ENCODE results near the gene NADK2. TPM values are rescaled to one million over a fixed set of nuclear protein-coding genes. Genes with fewer than 3 reads are reported as not detected.

The NADK2 gene
- total RNA-seq, 1 donor from 2014 or later: 20.7 TPM

GRCh38 chr5:36267905-36268304 lies 26.2 kb upstream of the NADK2 start:
- Histone ChIP-seq H3K27me3 (ENCODE audit: insufficient read depth, low read length) (no peaks in the 10 kb centered on the region), H3K4me1 (ENCODE audit: insufficient read depth, low read length) (no peaks in the 10 kb centered on the region), H3K9me3 (ENCODE audit: insufficient read depth, low read depth, low read length) (no peaks in the 10 kb centered on the region), H3K36me3 (ENCODE audit: insufficient read depth, low read length) (no peaks in the 10 kb centered on the region), H3K9ac (ENCODE audit: low read length) (no peak overlapping the region), H4K20me1 (ENCODE audit: insufficient read depth, low read length) (no peaks in the 10 kb centered on the region), H3K4me2 (ENCODE audit: low read length) (no peak overlapping the region), H3K4me3 (ENCODE audit: insufficient read depth, low read depth, low read length) (no peak overlapping the region), H3K79me2 (ENCODE audit: insufficient read depth, low read length) (no peaks in the 10 kb centered on the region), H2AFZ (ENCODE audit: low read depth, low read length) (no peak overlapping the region), H3K27ac (ENCODE audit: low read depth, low read length) (no peak overlapping the region)
- Mint-ChIP-seq H3K36me3 (ENCODE audit: low read depth, unreplicated experiment) (no peaks in the 10 kb centered on the region), H3K4me3 (ENCODE audit: unreplicated experiment) (no peak overlapping the region), H3K9me3 (ENCODE audit: unreplicated experiment) (no peaks in the 10 kb centered on the region), H3K4me1 (ENCODE audit: low read depth, unreplicated experiment) (no peaks in the 10 kb centered on the region), H3K27ac (ENCODE audit: unreplicated experiment) (no peak overlapping the region), H3K27me3 (ENCODE audit: low read depth, unreplicated experiment) (no peaks in the 10 kb centered on the region)
- DNase-seq (ENCODE audit: low read depth) (no peak), FAIRE-seq (no peak)
- TF ChIP-seq CTCF (IDR thresholded peaks at IDR 0.05; ENCODE audit: insufficient read depth, low read depth, low read length): no peak
- no peak for TF ChIP-seq EZH2 (IDR thresholded peaks at IDR 0.05; ENCODE audit: insufficient read depth, low read length)

- H3K4me3 ChIP-seq (ENCODE audit: insufficient read depth, low read depth, low read length): no peak overlapping the region
- H3K9ac ChIP-seq (ENCODE audit: low read length): no peak overlapping the region
- no peaks in the 10 kb centered on the region for H3K79me2 ChIP-seq (ENCODE audit: insufficient read depth, low read length)
- no peaks in the 10 kb centered on the region for H3K36me3 Mint-ChIP-seq (ENCODE audit: low read depth, unreplicated experiment)
- no peaks in the 10 kb centered on the region for H3K36me3 ChIP-seq (ENCODE audit: insufficient read depth, low read length)
- TF ChIP-seq CTCF (IDR thresholded peaks at IDR 0.05; ENCODE audit: insufficient read depth, low read depth, low read length) (no peak), EZH2 (IDR thresholded peaks at IDR 0.05; ENCODE audit: insufficient read depth, low read length) (no peak)
- no peak overlapping the region for H3K4me3 Mint-ChIP-seq (ENCODE audit: unreplicated experiment)
- FAIRE-seq: no peak
- H3K9me3 Mint-ChIP-seq (ENCODE audit: unreplicated experiment): no peaks in the 10 kb centered on the region
- H2AFZ ChIP-seq (ENCODE audit: low read depth, low read length): no peak overlapping the region
- no peaks in the 10 kb centered on the region for H4K20me1 ChIP-seq (ENCODE audit: insufficient read depth, low read length)
- no peak overlapping the region for H3K27ac Mint-ChIP-seq (ENCODE audit: unreplicated experiment)
- H3K4me2 ChIP-seq (ENCODE audit: low read length): no peak overlapping the region
- no peak overlapping the region for H3K27ac ChIP-seq (ENCODE audit: low read depth, low read length)
- no peaks in the 10 kb centered on the region for H3K4me1 Mint-ChIP-seq (ENCODE audit: low read depth, unreplicated experiment)
- no peaks in the 10 kb centered on the region for H3K27me3 ChIP-seq (ENCODE audit: insufficient read depth, low read length)
- H3K4me1 ChIP-seq (ENCODE audit: insufficient read depth, low read length): no peaks in the 10 kb centered on the region
- no peaks in the 10 kb centered on the region for H3K9me3 ChIP-seq (ENCODE audit: insufficient read depth, low read depth, low read length)
- no peak for DNase-seq (ENCODE audit: low read depth)
- no peaks in the 10 kb centered on the region for H3K27me3 Mint-ChIP-seq (ENCODE audit: low read depth, unreplicated experiment)
Observed at GRCh38 chr5:36264202-36264760, 22.6 kb upstream of the NADK2 start.

- Histone ChIP-seq H3K4me1 (ENCODE audit: insufficient read depth, low read length) (no peaks in the 10 kb centered on the region), H3K4me2 (ENCODE audit: low read length) (no peak overlapping the region), H3K36me3 (ENCODE audit: insufficient read depth, low read length) (no peaks in the 10 kb centered on the region), H3K27ac (ENCODE audit: low read depth, low read length) (no peak overlapping the region), H3K4me3 (ENCODE audit: insufficient read depth, low read depth, low read length) (no peak overlapping the region), H3K79me2 (ENCODE audit: insufficient read depth, low read length) (no peaks in the 10 kb centered on the region), H4K20me1 (ENCODE audit: insufficient read depth, low read length) (no peaks in the 10 kb centered on the region), H3K9me3 (ENCODE audit: insufficient read depth, low read depth, low read length) (no peaks in the 10 kb centered on the region), H3K9ac (ENCODE audit: low read length) (no peak overlapping the region), H3K27me3 (ENCODE audit: insufficient read depth, low read length) (no peaks in the 10 kb centered on the region), H2AFZ (ENCODE audit: low read depth, low read length) (no peak overlapping the region)
- Mint-ChIP-seq H3K9me3 (ENCODE audit: unreplicated experiment) (no peaks in the 10 kb centered on the region), H3K4me1 (ENCODE audit: low read depth, unreplicated experiment) (no peaks in the 10 kb centered on the region), H3K27ac (ENCODE audit: unreplicated experiment) (no peak overlapping the region), H3K27me3 (ENCODE audit: low read depth, unreplicated experiment) (no peaks in the 10 kb centered on the region), H3K4me3 (ENCODE audit: unreplicated experiment) (no peak overlapping the region), H3K36me3 (ENCODE audit: low read depth, unreplicated experiment) (no peaks in the 10 kb centered on the region)
- DNase-seq (ENCODE audit: low read depth): no peak
- TF ChIP-seq EZH2 (IDR thresholded peaks at IDR 0.05; ENCODE audit: insufficient read depth, low read length): no peak
- TF ChIP-seq CTCF (IDR thresholded peaks at IDR 0.05; ENCODE audit: insufficient read depth, low read depth, low read length): no peak
- no peak for FAIRE-seq
Observed at GRCh38 chr5:36261186-36261585, 19.5 kb upstream of the NADK2 start.

Measured in astrocyte (in vitro differentiated cells and primary cell).